ENCODE results near the gene PRDM2.

PRDM2 gene

DNA sequence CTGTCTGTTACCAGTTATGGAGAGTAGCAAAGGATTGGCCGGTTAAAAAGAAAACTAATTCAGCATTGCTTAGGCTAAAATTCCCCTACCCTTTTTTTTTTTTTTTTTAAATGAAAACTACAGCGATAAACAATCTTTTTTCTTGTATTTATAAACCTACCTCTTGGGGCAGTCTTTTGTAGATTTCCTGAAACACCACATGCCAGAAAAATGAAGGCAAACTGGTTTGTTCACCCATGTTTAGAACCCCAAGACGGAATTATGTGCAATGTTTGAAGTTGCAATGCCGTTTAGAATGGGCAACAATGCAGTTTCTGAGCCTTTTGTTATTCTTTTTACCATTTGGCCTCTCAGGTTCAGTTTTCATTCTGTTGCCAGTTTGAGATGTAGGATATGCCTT, 59.1 kb downstream of the PRDM2 start:
- Histone ChIP-seq H3K27ac (ENCODE audit: low read length) (no peak overlapping the region), H2AFZ (ENCODE audit: low read length) (no peak overlapping the region), H3K9me3 (replicated peaks; ENCODE audit: insufficient read depth, low read length) (no peaks in the 10 kb centered on the region), H3K9ac (ENCODE audit: low read length) (no peak overlapping the region), H3K27me3 (replicated peaks; ENCODE audit: insufficient read depth, low read length) (no peaks in the 10 kb centered on the region), H4K20me1 (ENCODE audit: insufficient read depth, low read length) (peaks cover 89% of the 10 kb centered on the region), H3K9me2 (replicated peaks; ENCODE audit: insufficient read depth, low read length) (no peaks in the 10 kb centered on the region), H3K4me1 (ENCODE audit: low read length) (peaks cover 29% of the 10 kb centered on the region), H3K4me3 (ENCODE audit: low read length) (no peak overlapping the region), H3K4me2 (ENCODE audit: low read depth, low read length) (no peak overlapping the region), H3K36me3 (replicated peaks; ENCODE audit: insufficient read depth, low read length) (no peaks in the 10 kb centered on the region), H3K79me2 (ENCODE audit: low read length) (peaks cover 100% of the 10 kb centered on the region), H3F3A (ENCODE audit: insufficient read depth, low read length) (0 out of 2 replicates have a peak, but pooled peaks cover under 1% of the 10 kb centered on the region)
- TF ChIP-seq EZH2phosphoT487 (IDR thresholded peaks at IDR 0.05; ENCODE audit: low read length) (no peak), CTCF (IDR thresholded peaks at IDR 0.05; ENCODE audit: low read length) (no peak), EZH2 (optimal IDR thresholded peaks at IDR 0.05; ENCODE audit: low read depth, low read length) (no peak)
- DNase-seq: no peak

DNA sequence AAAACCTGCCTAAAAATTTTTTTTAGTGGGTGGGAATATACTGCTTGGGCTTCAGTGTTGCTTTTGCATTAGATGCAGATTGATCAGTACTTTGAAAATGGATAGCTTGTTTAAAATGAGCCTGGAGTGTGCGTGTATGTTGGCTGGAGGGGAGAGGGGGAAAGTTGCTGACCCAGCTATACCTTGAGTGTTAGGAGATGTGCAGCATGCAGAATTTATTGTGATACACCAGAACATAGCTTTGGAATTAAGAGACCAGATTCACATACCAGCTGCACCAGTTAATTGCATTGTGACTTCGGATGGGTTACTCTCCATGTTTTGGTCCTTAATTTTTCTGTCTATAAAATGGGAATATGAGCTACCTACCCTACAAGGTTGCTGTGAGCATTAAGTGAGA, 60.4 kb downstream of the PRDM2 start:
- TF ChIP-seq EZH2phosphoT487 (IDR thresholded peaks at IDR 0.05; ENCODE audit: low read length): no peak
- TF ChIP-seq EZH2 (optimal IDR thresholded peaks at IDR 0.05; ENCODE audit: low read depth, low read length): no peak
- no peak for TF ChIP-seq CTCF (IDR thresholded peaks at IDR 0.05; ENCODE audit: low read length)
- Histone ChIP-seq H4K20me1 (ENCODE audit: insufficient read depth, low read length) (peaks cover 89% of the 10 kb centered on the region), H3K4me2 (ENCODE audit: low read depth, low read length) (no peak overlapping the region), H3K79me2 (ENCODE audit: low read length) (peaks cover 100% of the 10 kb centered on the region), H3K9ac (ENCODE audit: low read length) (no peak overlapping the region), H3K9me2 (replicated peaks; ENCODE audit: insufficient read depth, low read length) (no peaks in the 10 kb centered on the region), H3K27ac (ENCODE audit: low read length) (no peak overlapping the region), H3K9me3 (replicated peaks; ENCODE audit: insufficient read depth, low read length) (no peaks in the 10 kb centered on the region), H3F3A (ENCODE audit: insufficient read depth, low read length) (no peaks in the 10 kb centered on the region), H3K4me1 (ENCODE audit: low read length) (peaks cover 19% of the 10 kb centered on the region; the same call in 1 of the 2 replicates), H3K36me3 (replicated peaks; ENCODE audit: insufficient read depth, low read length) (no peaks in the 10 kb centered on the region), H3K4me3 (ENCODE audit: low read length) (no peak overlapping the region), H2AFZ (ENCODE audit: low read length) (no peak overlapping the region), H3K27me3 (replicated peaks; ENCODE audit: insufficient read depth, low read length) (no peaks in the 10 kb centered on the region)
- DNase-seq: no peak

DNA sequence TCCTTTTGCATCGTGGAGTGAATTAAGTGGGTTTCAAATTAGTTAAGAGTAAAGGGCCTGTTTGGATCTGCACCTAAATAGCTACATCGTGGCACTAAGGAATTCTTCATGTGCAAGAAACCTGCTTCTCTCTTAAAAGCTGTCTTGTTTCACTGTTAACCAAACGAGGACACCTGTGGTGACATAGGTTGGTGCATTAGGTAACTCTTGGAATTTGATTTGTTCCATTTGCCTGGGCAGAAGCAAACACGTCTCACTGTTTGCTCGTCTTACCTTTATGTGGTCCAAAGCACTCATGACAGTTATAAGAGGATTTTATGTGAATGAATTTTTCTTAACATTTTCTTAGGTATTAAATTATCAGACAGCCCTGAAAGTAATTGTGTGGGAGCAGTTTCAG, 60.9 kb downstream of the PRDM2 start:
- H3K4me1 ChIP-seq (ENCODE audit: low read length): peaks cover 19% of the 10 kb centered on the region; the same call in 1 of the 2 replicates
- H3K4me2 ChIP-seq (ENCODE audit: low read depth, low read length): no peak overlapping the region
- no peak for TF ChIP-seq EZH2phosphoT487 (IDR thresholded peaks at IDR 0.05; ENCODE audit: low read length)
- no peak overlapping the region for H3K27ac ChIP-seq (ENCODE audit: low read length)
- peaks cover 100% of the 10 kb centered on the region for H3K79me2 ChIP-seq (ENCODE audit: low read length)
- no peak overlapping the region for H3K9ac ChIP-seq (ENCODE audit: low read length)
- no peaks in the 10 kb centered on the region for H3F3A ChIP-seq (ENCODE audit: insufficient read depth, low read length)
- no peak overlapping the region for H2AFZ ChIP-seq (ENCODE audit: low read length)
- no peak overlapping the region for H3K4me3 ChIP-seq (ENCODE audit: low read length)
- no peak for DNase-seq
- no peaks in the 10 kb centered on the region for H3K36me3 ChIP-seq (replicated peaks; ENCODE audit: insufficient read depth, low read length)
- H4K20me1 ChIP-seq (ENCODE audit: insufficient read depth, low read length): peaks cover 93% of the 10 kb centered on the region
- H3K9me2 ChIP-seq (replicated peaks; ENCODE audit: insufficient read depth, low read length): no peaks in the 10 kb centered on the region
- H3K9me3 ChIP-seq (replicated peaks; ENCODE audit: insufficient read depth, low read length): no peaks in the 10 kb centered on the region
- no peaks in the 10 kb centered on the region for H3K27me3 ChIP-seq (replicated peaks; ENCODE audit: insufficient read depth, low read length)

DNA sequence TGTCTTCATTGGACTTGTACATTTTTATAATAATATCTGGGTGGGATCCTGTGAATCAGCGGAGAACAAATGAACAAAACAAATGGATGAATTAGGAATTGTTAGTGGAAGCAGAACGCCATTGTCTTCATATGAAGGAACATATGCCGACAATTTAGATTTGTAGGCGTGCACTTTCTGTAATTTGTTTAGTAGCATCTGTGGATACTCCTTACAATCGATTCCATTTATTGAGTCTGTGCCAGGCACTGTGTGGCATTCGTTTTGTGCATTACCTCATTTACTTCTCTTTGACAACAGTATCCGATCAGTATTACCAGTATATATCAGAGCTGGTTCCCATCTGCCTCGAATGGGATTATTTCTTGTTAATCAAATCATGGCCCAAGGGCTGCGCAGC, 61.9 kb downstream of the PRDM2 start:
- Histone ChIP-seq H3K4me1 (ENCODE audit: low read length) (peaks cover 16% of the 10 kb centered on the region; the same call in 1 of the 2 replicates), H3K9ac (ENCODE audit: low read length) (no peak overlapping the region), H2AFZ (ENCODE audit: low read length) (no peak overlapping the region), H3K9me3 (replicated peaks; ENCODE audit: insufficient read depth, low read length) (no peaks in the 10 kb centered on the region), H3K4me3 (ENCODE audit: low read length) (no peak overlapping the region), H3K27ac (ENCODE audit: low read length) (no peak overlapping the region), H3K4me2 (ENCODE audit: low read depth, low read length) (no peak overlapping the region), H3K27me3 (replicated peaks; ENCODE audit: insufficient read depth, low read length) (no peaks in the 10 kb centered on the region), H4K20me1 (ENCODE audit: insufficient read depth, low read length) (peaks cover 93% of the 10 kb centered on the region), H3K79me2 (ENCODE audit: low read length) (peaks cover 100% of the 10 kb centered on the region), H3F3A (ENCODE audit: insufficient read depth, low read length) (no peaks in the 10 kb centered on the region), H3K36me3 (replicated peaks; ENCODE audit: insufficient read depth, low read length) (no peaks in the 10 kb centered on the region), H3K9me2 (replicated peaks; ENCODE audit: insufficient read depth, low read length) (no peaks in the 10 kb centered on the region)
- TF ChIP-seq EZH2 (optimal IDR thresholded peaks at IDR 0.05; ENCODE audit: low read depth, low read length): no peak
- TF ChIP-seq EZH2phosphoT487 (IDR thresholded peaks at IDR 0.05; ENCODE audit: low read length): no peak
- TF ChIP-seq CTCF (IDR thresholded peaks at IDR 0.05; ENCODE audit: low read length): no peak
- no peak for DNase-seq
